Ectodermal cell (in vitro differentiated cells): ENCODE data around the gene UBASH3B.

ENCODE experiments used
- H3K27ac ChIP-seq: 2 replicates; pipeline ENCODE4 v1.7.0; 2013; ENCODE audit warnings: mild to moderate bottlenecking, low read depth, low read length; ENCODE audit not compliant: insufficient read depth, poor library complexity, severe bottlenecking
- H3K27me3 ChIP-seq: 2 replicates; pipeline ENCODE4 v1.7.0; 2013; ENCODE audit warnings: mild to moderate bottlenecking, low read length; ENCODE audit not compliant: insufficient read depth, control insufficient read depth, poor library complexity, severe bottlenecking
- H3K36me3 ChIP-seq: one replicate; pipeline ENCODE4 v1.7.0; 2013; ENCODE audit warnings: low read length; ENCODE audit not compliant: control insufficient read depth, insufficient read depth
- H3K4me1 ChIP-seq: one replicate; pipeline ENCODE4 v1.7.0; 2013; ENCODE audit warnings: low read length; ENCODE audit not compliant: control insufficient read depth, insufficient read depth
- H3K4me3 ChIP-seq: 2 replicates; pipeline ENCODE4 v1.7.0; 2013; ENCODE audit warnings: low read depth, low read length, control low read depth; ENCODE audit not compliant: insufficient read depth
- H3K9me3 ChIP-seq: 2 replicates; pipeline ENCODE4 v1.7.0; 2013; ENCODE audit warnings: mild to moderate bottlenecking, low read length, moderate library complexity; ENCODE audit not compliant: control insufficient read depth
- WGBS, 2 experiments: methylation state at CpG; one replicate each; pipeline ENCODE4 v1.1.7; 2013; ENCODE audit warnings: missing lambda C conversion rate in 2 of 2; 5-methylcytosine and 5-hydroxymethylcytosine counted together

UBASH3B gene

GRCh38 chr11:122715548-122716440 is 60.3 kb downstream of the UBASH3B start:
- Histone ChIP-seq H3K4me3 (no peak overlapping the region), H3K27me3 (no peaks in the 10 kb centered on the region), H3K27ac (no peak overlapping the region), H3K4me1 (no peaks in the 10 kb centered on the region), H3K36me3 (no peaks in the 10 kb centered on the region), H3K9me3 (no peaks in the 10 kb centered on the region)
- 88 to 91% methylated on average over 11 of the region's 11 CpGs for WGBS, 2 experiments

- WGBS, 2 experiments: 89 to 90% methylated on average over 9 of the region's 9 CpGs
- Histone ChIP-seq H3K4me3 (no peak overlapping the region), H3K4me1 (peaks cover 6% of the 10 kb centered on the region), H3K36me3 (no peaks in the 10 kb centered on the region), H3K9me3 (no peaks in the 10 kb centered on the region), H3K27me3 (no peaks in the 10 kb centered on the region), H3K27ac (no peak overlapping the region)
These were observed 61.8 kb downstream of the UBASH3B start for GRCh38 chr11:122717264-122717867.

GRCh38 chr11:122720107-122720881 is 64.8 kb downstream of the UBASH3B start:
- 87 to 89% methylated on average over 7 of the region's 7 CpGs for WGBS, 2 experiments
- H3K27ac ChIP-seq: no peak overlapping the region

GRCh38 chr11:122721201-122721963 is 65.9 kb downstream of the UBASH3B start:
- WGBS, 2 experiments: 89 to 95% methylated on average over 4 to 5 of the region's 5 CpGs
- no peak overlapping the region for H3K27ac ChIP-seq
- H3K4me1 ChIP-seq: peaks cover 19% of the 10 kb centered on the region
- no peaks in the 10 kb centered on the region for H3K9me3 ChIP-seq
- no peak overlapping the region for H3K4me3 ChIP-seq
- H3K36me3 ChIP-seq: no peaks in the 10 kb centered on the region
- no peaks in the 10 kb centered on the region for H3K27me3 ChIP-seq

More at GRCh38 chr11:122720107-122720881, 64.8 kb downstream of the UBASH3B start:
- H3K9me3 ChIP-seq: no peaks in the 10 kb centered on the region
- H3K36me3 ChIP-seq: no peaks in the 10 kb centered on the region
- no peaks in the 10 kb centered on the region for H3K27me3 ChIP-seq
- peaks cover 19% of the 10 kb centered on the region for H3K4me1 ChIP-seq
- no peak overlapping the region for H3K4me3 ChIP-seq

- Histone ChIP-seq H3K4me3 (no peak overlapping the region), H3K27me3 (no peaks in the 10 kb centered on the region), H3K36me3 (no peaks in the 10 kb centered on the region), H3K4me1 (peaks cover 19% of the 10 kb centered on the region), H3K27ac (no peak overlapping the region), H3K9me3 (no peaks in the 10 kb centered on the region)
- WGBS, 2 experiments: 95 to 97% methylated on average over 2 of the region's 2 CpGs
These were observed 66.4 kb downstream of the UBASH3B start for GRCh38 chr11:122721964-122722266.

- H3K36me3 ChIP-seq: no peaks in the 10 kb centered on the region
- H3K27ac ChIP-seq: no peak overlapping the region
- H3K9me3 ChIP-seq: no peaks in the 10 kb centered on the region
- H3K4me1 ChIP-seq: peaks cover 19% of the 10 kb centered on the region
- H3K27me3 ChIP-seq: no peaks in the 10 kb centered on the region
- no peak overlapping the region for H3K4me3 ChIP-seq
- 92% methylated on average over 3 to 4 of the region's 4 CpGs for WGBS, 2 experiments
These were observed 67.6 kb downstream of the UBASH3B start for GRCh38 chr11:122723106-122723505.

- H3K4me1 ChIP-seq: peaks cover 19% of the 10 kb centered on the region
- H3K36me3 ChIP-seq: no peaks in the 10 kb centered on the region
- H3K4me3 ChIP-seq: no peak overlapping the region
- no peak overlapping the region for H3K27ac ChIP-seq
- H3K27me3 ChIP-seq: no peaks in the 10 kb centered on the region
- no peaks in the 10 kb centered on the region for H3K9me3 ChIP-seq
- 80 to 85% methylated on average over 3 of the region's 3 CpGs for WGBS, 2 experiments
These were observed 68.1 kb downstream of the UBASH3B start for GRCh38 chr11:122723576-122723975.

GRCh38 chr11:122724520-122724919 is 69.0 kb downstream of the UBASH3B start:
- no peaks in the 10 kb centered on the region for H3K36me3 ChIP-seq
- 74 to 76% methylated on average over 5 to 6 of the region's 6 CpGs for WGBS, 2 experiments
- no peak overlapping the region for H3K4me3 ChIP-seq
- H3K27ac ChIP-seq: no peak overlapping the region
- peaks cover 19% of the 10 kb centered on the region for H3K4me1 ChIP-seq
- no peaks in the 10 kb centered on the region for H3K9me3 ChIP-seq
- H3K27me3 ChIP-seq: no peaks in the 10 kb centered on the region

GRCh38 chr11:122726028-122726427 is 70.5 kb downstream of the UBASH3B start:
- no peak overlapping the region for H3K4me3 ChIP-seq
- H3K27me3 ChIP-seq: no peaks in the 10 kb centered on the region
- no peaks in the 10 kb centered on the region for H3K9me3 ChIP-seq
- 95 to 97% methylated on average over 9 of the region's 9 CpGs for WGBS, 2 experiments
- H3K4me1 ChIP-seq: peaks cover 19% of the 10 kb centered on the region
- H3K27ac ChIP-seq: no peak overlapping the region
- H3K36me3 ChIP-seq: no peaks in the 10 kb centered on the region
